ENCODE measurements around the gene ITGAV.
A peak's percentile ranks its signal among the peaks of the same experiment; 100 is the strongest.

The ITGAV gene

DNA sequence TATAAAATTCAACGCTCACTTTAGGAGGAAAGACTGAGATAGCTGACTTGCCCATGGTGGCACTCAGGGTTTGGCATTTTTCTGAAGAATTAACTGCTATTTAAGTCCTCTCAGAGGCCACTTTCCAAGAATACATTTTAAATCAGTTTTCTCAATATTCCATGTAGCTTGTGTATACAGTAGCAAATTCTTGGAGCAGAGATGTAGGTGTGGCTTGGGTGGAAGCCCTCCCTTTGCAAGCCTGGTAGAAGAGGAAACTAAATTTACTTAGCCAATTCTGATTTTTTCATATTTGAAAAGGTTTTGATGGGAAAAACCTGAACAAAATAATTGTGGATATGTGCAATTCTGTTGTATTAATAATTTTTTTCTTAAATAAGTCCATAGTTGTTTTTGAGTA is 14.0 kb upstream of the ITGAV start:
- DNase-seq, result peak; percentile 16

DNA sequence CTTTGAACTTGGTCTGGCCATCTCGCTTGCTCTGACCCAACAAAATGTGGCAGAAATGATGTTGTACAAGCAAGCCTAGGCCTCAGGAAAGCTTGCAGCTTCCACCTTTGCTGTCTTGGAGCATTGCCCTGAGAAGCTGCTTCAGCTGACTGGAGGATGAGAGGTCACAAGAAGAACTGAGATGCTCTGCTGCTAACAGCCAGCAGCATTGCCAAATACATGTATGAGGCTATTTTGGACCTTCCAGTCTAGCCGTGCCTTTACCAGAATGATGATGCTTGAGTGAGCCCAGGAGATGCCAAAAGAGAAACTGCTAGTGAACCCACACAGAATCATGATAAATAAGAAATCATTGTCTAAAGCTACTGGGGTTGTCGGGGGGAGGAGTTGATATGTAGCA is 13.2 kb upstream of the ITGAV start:
- DNase-seq, result peak; percentile 61

DNA sequence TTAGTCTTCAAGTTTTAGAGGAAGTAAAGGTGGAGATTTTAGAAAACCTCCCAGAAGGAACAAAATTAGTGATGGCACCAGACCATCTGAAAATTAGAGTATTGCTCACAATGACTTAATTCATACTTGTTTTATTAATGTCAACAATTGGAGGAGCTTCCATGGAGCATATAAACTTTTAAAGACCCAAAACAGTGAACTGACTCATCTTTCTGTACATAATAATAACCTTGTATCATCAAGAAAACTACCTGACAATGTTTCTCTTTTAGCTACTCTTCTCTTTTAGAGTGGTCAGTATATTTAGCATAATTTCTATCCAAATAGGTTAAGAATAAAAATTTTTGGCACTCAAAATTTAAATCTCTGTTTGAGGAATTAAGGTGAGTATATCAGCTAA is 7.2 kb upstream of the ITGAV start:
- no peak for DNase-seq

DNA sequence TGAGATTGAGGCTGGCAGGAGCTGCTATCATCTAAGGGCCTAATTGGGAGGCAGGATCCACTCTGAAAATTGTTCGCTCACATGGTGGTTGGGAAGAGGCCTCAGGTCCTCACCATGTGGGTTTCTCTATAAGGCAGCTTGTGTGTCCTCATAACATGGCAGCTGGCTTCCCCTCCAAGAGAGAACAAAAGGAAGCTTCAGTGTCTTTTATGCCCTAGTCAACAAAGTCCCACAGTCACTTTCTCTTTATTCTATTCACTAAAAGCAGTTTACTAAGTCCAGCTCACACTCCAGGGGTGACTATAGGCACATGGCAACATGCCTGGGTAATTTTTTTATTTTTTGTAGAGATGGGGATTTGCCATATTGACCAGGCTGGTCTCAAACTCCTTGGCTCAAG is 5.8 kb upstream of the ITGAV start:
- no peak for DNase-seq

DNA sequence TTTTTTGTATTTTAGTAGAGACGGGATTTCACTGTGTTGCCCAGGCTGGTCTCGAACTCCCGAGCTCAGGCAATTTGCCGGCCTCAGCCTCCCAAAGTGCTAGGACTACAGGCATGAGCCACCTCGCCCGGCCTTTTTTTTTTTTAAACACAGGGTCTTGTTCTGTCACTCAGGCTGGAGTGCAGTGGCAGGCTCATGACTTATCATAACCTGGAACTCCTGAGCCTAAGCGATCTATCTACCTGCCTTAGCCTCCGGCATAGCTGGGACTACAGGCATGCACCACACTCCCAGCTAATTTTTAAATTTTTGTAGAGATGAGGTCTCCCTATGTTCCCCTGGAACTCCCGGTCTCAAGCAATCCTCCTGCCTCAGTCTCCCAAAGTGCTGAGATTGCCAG is 1.4 kb upstream of the ITGAV start:
- no peak for DNase-seq

DNA sequence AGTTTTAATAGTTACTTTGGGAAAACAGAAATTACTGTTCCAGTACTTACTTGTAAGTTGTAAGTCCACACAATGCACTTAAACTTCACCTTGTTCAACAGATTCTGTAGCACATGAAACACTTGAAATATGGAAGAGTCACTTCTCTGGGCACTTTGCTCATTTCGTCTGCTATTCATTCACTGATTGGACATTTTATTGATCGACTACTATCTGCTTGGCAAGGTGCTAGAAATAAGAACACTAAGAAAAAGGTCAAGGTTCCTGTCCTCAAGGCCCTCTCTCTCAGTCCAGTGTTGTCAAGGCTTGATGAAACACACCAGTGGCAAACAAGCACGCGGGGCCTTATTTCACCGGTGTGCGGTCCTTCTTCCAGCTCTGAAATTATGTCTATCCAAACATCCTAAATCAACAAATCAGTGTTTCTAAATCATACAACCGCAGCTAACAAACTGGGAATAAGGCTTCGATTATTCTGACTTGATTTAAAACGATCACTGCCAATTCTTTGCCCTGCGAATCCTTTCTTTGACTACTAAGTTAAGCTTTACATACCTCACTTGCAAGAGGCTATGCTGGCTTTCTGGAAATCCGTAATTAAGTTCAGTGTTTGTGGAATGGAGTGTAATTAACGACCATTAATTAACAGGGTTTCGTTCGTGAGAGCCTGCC is 780 bp upstream of the ITGAV start:
- DNase-seq, result no peak

DNA sequence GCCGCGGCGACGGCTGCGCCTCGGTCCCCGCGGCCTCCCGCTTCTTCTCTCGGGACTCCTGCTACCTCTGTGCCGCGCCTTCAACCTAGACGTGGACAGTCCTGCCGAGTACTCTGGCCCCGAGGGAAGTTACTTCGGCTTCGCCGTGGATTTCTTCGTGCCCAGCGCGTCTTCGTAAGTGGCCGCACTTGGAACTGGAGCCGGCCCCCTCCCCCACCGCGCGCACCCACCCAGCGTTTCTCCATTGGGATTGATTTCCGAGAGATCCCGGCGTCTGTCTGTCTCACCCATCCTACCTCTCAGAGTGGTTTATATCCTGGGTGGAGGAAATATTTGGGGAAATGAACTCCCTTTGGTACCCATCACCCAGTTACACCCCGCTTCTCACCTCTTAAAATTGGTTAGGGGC is 498 bp downstream of the ITGAV start:
- no peak for DNase-seq

DNA sequence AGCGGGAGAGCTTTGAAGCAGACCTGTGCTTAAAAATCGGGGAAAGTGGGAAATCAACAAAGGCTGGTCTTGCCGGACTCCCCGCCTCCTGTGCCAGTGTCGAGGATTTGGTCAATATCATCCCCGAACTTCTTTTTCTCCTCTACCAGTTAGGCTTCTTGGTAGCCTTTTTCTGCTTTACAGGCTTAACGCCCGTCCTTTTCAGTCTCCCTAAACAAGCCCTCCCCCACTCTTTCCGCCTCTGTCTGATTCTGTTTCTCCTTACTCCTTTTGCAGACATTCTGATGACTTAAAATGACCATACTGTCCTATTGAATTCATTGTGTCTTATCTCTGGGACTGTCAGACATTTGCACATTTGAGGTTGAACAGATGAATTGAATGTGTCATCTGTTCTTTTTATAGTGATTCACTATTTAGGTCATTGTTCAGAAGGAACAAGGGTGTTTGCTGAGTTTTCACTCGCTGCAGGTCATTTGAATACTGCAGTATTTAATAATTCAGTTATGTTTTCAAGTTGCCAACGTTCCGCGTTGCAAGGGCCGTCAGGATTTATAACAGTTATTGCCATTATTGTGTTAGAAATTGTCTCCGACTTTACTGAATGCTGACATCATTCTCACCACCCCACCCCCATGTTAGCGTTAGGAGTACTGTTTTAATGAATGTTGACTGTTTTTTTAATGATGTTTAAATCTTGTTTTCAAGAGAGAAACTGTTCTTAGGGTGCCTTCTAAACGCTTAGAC is 1.1 kb downstream of the ITGAV start:
- peak; percentile 70 for DNase-seq

DNA sequence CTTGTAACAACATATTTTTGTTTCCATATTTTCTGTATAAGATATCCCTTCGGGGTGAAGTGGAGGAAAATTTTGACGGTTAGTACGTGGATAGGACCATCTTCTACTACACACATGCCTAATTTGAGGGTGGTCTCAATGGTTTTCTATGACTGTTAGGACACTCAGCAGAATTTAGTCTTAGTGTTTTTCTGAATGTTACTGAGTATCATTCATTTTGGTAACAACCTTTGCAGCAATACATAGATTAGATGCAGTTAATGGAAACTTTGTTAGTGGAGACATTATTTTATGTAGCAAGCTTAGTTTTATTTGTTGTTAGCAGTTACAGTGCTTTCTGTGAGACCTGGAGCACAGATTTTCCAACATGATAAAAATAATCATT is 1.6 kb downstream of the ITGAV start:
- DNase-seq, result no peak

DNA sequence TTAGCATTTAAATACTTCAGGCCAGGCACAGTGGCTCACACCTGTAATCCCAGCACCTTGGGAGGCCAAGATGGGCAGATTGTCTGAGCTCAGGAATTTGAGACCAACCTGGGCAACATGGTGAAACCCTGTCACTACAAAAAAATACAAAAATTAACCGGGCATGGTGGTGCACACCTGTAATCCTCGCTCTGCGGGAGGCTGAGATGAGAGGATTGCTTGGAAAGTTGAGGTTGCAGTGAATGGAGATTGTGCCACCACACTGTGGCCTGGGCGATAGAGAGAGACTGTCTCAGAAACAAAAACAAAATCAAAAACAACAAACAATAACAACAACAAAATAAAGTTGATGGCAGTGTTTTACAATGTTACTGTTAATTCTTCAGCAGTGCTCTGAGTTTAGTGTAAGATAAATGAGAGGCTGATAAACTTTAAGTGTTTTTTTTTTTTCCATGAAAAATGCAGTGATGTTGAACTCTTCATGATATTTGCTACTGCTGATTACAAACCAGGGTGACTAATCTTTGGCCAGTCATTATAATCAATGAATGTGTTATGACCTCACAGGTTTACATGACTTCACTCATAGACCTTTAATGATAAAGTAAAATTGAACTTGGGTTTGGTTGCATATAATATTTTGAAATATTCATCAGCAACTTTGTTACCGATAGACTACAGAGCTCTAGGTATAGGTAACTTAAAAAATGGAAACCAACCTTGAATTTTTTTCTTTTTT is 2.5 kb downstream of the ITGAV start:
- peak; percentile 9 for DNase-seq

DNA sequence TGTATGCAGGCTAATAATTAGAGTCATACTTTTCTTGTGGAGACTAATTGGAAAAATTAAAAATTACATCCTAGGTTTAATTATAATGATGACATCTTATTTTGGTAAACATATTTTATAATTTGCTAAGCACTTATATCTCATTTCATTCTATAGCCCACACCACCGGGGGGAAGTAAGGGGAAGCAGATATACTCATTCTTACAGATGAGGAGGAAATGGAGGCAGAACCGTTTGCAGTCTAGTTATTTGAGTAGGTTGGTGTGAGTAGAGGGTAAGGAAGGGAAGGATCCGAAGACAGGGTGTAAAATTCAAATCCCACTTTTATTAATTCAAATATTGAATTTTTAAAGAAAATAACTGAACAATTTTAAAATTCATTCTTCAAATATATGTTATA is 3.7 kb downstream of the ITGAV start:
- no peak for DNase-seq

DNA sequence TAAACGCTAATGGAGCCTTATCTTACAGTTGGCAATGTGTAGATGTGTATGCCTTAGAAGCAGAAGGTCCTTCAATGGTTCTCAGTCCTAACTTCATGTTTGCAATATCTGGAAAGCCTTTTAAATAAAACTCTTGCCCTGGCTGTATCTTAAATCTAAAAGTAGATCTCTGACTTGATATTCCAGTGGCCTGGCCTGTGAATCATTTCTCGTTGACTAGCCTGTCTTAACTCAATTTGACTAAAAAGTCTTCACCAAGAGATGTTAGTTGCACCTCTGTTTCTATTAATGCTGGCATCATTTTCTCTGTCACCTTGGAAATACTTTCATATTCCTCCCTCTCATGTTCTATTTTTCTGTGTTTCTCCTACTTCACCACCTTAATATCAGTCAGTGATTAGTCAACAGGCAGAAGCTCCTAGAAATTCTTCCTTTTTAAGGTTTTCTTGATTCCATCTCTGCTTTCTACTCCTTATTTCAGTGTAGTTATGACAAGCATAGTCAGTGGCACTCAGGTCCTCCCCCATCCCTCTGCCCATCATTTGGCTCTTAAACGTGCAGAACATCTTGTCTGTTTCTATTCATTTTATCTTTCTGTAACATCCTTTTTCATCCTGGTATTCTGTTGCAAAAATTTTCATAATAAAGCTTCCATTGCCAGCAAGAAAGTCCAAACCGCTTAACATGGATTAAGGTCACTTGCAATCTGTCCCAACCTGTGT is 4.3 kb downstream of the ITGAV start:
- DNase-seq, result no peak

DNA sequence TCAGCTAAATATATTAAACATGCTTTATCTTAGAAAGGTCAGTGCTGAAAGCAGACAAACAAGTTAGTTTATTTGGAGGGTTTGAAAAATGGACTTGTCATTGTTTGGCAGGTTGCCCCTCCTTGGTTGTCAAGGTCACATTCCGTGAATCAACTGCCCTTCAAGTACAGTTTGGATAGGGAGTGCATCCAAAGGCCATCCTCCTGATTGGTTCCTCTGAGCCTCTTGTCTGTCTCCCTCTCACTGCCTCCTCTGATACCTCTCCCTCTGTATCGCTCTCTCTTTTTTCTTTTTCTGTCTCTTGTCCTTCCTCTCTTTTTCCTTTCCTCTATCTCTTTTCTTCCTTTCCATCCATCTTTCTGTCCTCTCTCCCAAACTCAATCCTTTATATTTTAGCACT is 5.4 kb downstream of the ITGAV start:
- DNase-seq, result peak; percentile 37

DNA sequence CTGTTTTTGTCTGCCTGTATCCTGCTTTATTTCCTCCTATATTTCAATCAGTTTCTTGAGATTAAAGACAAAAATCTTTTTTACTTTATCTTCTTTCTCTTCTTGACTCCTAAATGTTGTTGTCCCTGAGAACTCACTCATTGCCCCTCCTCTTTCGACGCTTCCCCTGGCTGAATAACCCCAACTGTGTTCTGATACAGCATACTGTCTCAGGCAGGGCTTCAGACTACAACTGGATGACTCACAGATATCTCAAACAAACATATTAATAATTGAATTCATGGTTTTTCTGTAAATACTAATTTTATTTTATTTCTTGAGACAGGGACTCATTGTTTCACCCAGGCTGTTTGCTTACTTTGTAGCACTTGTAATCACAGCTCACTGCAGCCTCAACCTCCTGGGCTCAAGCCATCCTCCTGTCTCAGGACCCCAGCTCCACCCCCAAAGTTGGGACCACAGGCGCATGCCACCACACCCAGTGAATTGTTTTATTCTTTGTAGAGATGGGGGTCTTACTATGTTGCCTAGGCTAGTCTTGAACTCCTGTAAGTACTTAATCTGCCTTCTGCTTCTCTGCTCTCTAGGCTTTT is 9.4 kb downstream of the ITGAV start:
- DNase-seq, result no peak

DNA sequence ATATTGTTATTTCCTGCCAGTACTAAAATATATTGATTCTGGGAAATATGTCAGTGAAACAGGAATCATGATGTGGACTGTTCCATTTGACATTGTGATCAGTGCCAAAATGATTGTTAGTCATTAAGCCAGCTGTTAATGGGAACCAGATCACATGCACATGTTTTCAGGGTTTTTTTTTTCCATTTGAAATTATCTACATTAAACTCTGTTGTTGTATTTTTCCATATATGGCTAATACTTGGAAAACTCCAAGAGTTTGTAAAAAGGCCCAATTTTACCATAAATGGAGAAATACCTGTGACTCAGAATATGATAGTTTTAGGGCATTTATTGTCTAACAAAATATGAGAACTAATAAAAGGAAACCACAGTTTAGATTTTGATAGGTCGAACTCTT is 13.4 kb downstream of the ITGAV start:
- DNase-seq, result peak; percentile 76

DNA sequence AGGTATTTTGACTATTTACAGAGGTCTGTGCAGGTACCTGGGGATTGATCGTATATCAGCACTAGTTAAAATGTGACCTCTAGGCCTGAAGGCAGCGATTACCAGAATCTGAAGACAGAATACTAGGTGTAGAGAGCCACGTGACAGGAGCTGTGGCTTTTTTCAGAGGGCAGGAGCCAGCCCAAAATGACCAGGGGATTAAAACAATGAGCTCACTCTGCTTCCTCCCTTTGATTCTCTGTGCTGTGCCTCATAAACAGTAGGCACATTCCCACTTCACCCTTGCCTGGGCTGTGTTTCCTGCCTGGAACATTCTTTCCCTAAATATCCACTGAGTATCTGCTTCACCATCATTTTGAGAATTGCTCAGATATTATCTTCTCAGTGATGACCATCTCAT is 15.2 kb downstream of the ITGAV start:
- peak; percentile 24 for DNase-seq

DNA sequence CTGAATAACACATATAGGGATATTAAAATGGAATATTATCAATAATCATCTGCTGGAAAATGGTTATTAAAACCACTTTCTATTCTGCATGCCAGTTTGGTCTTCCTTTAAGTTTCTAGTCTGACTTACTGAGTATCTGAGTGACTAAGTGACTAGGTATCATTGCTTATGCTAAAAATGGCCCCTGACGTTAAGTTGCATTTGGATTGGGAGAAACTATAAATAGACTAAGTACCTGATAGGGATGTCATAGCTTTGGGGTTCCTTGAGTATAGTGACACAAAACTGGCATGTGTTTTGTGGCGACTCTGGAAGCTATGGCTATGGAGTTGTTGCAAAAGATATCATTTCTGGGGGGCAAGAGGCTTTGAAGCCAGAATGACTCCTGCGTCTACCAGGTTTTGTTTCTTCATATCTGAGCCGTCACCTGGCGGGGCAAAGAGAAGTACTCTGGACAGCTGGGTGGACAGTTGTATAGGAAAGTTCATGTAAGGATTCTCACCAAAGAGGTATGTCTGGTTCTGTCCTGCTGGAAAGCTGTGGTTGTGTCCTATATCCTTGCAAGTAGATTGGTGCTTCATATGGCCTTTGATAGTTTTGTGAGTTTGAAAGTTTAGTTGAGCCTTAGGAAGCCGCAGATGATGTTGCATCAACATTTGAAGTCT is 17.9 kb downstream of the ITGAV start:
- DNase-seq, result no peak

DNA sequence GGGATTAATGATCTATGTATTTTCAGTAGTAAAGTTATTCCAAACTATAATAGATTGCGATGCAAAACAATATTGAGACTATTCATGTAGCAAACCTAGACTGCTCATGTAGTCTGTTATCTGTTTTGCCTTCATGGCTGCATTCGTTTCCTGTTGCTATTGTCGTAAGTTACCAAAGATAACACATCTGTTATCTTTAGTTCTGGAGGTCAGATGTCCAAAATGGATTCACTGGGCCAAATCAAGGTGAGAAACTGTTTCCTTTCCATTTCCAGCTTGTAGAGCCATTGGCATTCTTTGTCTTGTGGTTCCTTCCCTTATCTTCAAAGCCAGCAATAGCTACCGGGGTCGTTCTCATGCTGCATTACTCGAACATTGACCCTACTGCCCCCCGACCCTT is 20.9 kb downstream of the ITGAV start:
- DNase-seq, result no peak

DNA sequence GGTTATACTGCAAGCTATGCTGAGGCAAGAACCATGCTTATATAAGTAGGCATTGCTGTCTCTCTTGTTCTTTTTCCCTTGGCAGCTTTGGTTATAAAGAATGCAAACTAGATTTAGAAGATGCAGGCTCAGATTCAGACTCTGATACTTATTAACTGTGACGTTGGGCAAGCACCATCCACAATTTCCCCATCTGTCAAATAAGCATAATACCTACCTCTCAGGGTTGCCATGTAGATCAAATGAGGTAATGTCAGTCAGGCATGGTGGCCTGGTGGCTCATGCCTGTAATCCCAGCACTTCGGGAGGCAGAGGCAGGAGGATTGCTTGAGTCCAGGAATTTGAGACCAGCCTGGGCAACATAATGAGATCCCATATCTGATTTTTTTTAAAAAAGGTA is 21.7 kb downstream of the ITGAV start:
- DNase-seq, result no peak

DNA sequence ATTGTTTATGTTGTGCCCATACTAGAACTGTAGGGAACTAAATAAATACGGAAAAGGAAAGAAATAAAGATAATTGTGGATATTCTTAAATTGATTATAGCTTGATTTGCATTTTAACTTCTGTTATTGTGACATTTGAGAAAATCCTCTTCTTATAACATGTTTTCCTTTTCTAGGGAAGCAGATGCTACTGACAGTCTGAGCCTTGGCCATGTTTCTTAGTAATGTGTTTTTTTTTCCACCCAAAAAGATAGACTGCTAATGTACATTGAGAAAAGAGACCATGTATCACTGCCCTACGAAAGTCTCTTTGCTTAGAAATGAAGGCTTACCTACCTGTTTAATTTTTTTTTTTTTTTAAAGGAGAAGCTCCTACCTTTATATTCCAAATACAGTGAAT is 22.2 kb downstream of the ITGAV start:
- DNase-seq, result no peak

DNA sequence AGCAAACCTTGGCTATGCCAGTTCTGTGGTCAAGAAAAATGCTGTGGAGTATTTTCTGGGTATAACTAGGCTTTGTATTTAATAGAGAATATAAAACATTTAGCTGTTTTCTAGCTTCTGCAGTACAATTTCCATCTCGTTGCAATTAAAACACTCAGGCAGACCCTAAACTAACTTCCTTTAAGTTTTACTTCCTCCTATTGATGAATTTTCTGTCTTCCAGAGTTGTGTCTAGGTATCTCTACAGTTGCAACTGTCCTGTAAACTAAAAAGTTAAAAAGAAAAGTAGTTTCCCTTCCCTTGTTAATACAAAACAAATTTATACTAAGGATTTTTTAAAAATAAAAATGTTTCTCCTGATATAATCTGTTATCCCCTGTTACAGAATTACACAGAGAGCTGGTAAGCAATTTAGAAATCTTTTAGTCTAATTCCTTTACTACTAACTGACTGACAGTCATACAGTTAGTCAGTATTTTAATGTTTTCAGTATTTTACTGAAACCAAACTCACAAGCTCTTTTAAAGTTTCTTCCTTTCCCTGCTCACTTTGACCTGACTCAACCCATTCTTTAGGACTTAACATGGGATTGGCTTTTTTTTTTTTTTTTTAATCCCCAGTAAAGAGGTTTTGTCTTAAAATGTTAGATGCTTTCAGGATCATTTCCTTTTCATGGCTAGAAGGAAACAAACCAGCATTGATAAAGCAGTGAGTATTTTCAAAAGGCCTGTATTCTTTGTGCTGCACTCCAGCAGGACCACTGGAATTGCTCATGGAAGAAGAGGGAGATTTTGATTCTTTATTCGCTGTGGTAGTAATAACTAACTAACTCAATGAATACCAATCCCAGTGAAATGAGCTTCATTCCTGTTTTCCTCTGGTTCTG is 22.9 kb downstream of the ITGAV start:
- DNase-seq, result no peak

DNA sequence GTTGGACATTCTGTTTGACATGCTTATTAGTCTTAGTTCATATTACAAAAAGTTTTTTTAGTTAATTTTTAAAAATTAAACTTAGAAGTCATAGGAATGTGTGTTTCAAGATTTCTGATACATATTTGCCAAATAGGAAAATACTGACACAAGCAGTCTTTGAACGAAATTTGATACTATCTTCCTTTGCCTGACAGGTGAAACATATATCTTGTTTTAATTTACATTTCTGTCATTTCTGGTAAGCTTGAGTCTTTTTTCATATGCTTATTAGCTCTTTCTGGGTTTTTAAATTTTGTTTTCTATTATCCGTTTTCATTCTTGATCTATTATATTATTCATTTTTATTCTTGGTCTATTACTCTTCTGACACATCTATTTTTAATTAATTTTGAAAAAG is 24.5 kb downstream of the ITGAV start:
- DNase-seq, result no peak
